GM19438 (cell line): ENCODE measurements around the gene GNGT2.

Source experiments
- ATAC-seq: cut with Tn5 transposase; IDR thresholded peaks from one replicate; pipeline ENCODE4 v1.9.1; 2021; ENCODE audit warnings: low read depth; ENCODE audit not compliant: unreplicated experiment

GNGT2 gene

DNA sequence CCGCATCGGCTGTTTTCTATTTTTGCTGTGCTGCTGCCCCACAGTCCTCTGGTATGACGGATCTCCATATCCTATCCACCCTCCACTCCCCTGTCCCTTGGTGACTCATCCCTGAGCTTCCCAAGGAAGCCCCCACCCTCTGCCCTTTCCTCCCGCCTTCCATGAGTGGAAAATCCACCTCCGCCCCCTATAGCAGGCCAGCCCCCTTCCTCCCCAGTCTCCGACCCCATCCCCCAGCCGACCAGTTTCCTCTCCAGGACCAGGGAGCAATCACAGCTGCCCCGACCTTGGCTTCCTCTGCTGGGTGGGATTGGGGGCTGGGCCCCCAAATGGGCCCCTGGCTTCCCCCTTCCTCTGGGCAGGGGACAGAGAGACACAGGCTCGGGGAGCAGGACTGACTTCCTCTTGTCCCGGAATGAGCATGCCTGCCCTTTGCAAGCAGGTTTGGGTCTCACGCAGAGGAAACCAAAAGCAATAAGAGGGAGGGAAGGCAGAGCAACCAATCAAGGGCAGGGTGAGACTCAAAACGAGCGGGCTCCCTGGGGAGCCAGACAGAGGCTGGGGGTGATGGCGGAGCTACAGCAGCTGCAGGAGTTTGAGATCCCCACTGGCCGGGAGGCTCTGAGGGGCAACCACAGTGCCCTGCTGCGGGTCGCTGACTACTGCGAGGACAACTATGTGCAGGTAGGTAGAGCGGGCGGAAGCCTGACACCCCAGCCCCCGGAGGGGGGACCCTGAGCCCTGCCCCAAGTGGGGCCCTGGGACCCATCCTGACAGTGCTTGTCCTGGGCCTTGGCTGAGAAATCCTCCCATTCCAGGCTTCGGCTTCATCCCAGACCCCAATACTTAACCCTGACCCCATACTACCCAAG lies at the start of gene GNGT2, which contains the start of gene ABI3:
TSS of gene GNGT2 (minus strand) at position 417 of the 872 bp plus-strand sequence. CDS start 3,152 bp downstream, outside the sequence.
TSS of gene ABI3 (plus strand) at position 550 of the 872 bp plus-strand sequence. CDS start at position 568, 18 bp downstream.
- peak; percentile 79 for ATAC-seq

DNA sequence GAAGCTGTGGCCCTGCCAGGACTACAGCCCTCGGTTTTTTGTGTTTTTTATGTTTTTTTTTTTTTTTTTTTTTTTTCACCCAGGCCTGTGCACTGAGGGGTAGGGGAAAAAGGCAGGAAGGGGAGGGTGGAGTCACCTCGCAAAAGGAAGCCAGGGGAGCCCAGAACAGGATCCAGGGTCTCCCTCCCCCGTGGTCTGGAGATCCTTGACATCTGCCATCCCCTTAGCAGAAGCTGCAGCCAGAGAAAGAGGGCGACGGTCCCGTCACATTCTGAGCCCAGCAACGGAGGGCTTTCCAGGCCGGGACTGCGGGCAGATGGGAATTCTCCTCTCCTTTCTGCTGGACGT lies 49.3 kb upstream of the GNGT2 start:
- no peak for ATAC-seq

- no peak for ATAC-seq
Measured at GRCh38 chr17:49258394-49258793, 48.0 kb upstream of the GNGT2 start.

- ATAC-seq: no peak
Measured at GRCh38 chr17:49255125-49255524, 44.8 kb upstream of the GNGT2 start.

- ATAC-seq: no peak
Measured at GRCh38 chr17:49254066-49254465, 43.7 kb upstream of the GNGT2 start.

GRCh38 chr17:49252148-49252695 lies 41.8 kb upstream of the GNGT2 start:
- ATAC-seq: no peak

DNA sequence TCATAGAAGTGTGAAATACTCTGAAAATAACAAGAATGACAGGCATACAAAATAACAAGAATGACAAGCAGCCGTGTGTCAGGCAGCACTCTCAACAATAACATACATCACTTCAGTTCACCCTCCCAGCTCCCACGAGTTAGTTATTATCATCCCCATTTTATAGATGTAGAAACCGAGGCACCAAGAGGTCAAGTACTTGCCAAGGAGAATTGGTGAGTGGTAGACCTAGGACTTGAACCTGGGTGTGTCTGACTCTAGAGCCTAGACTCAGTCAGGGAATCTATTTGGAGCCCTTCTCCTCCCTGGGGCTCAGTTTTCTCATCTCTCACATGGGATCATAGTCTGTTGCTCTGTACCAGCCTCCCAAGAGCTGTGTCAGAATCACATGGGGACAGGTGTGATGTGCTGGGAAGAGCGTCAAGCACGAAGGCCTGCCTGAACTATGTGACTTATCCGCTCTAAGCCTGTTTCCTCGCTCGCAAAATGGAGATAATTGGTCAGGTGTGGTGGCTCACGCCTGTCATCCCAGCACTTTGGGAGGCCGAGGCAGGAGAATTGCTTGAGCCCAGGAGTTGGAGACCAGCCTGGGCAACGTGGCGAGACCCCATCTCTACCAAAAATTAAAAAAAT lies 39.6 kb upstream of the GNGT2 start:
- no peak for ATAC-seq

GRCh38 chr17:49249292-49249794 lies 39.0 kb upstream of the GNGT2 start:
- no peak for ATAC-seq

GRCh38 chr17:49247944-49248343 lies 37.6 kb upstream of the GNGT2 start:
- no peak for ATAC-seq

DNA sequence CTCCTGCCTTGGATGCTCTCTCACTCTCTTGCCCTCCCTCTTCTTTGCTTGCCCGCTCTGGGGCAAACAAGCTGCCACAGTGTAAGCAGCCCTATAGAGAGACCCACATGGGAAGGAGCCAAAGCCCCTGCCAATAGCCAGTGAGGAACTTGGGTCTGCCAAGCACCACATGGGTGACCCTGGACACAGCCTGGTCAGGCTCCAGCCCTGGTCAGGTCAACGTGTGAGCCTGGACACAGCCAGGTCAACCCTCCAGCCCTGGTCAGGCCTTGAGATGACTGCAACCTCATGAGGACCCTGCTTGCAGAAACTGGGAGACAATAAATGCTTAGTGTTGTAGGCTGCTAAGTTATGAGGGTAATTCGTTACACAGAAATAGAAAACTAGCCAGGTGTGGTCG lies 34.5 kb upstream of the GNGT2 start:
- no peak for ATAC-seq

DNA sequence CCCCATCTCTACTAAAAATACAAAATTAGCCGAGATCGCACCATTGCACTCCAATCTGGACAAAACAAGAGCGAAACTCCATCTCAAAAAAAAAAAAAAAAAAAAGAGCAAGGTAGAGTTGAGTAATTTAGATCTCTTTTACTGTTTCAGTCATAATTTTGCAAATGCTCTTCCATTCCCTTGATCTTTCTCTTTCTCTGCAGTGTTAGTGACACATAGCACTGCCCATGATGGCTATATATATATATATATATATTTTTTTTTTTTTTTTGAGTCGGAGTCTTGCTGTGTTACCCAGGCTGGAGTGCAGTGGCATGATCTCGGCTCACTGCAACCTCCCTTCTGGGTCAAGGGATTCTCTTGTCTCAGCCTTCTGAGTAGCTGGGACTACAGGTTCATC lies 32.4 kb upstream of the GNGT2 start:
- no peak for ATAC-seq

GRCh38 chr17:49241692-49242397 lies 31.5 kb upstream of the GNGT2 start:
- no peak for ATAC-seq

GRCh38 chr17:49241040-49241439 lies 30.7 kb upstream of the GNGT2 start:
- no peak for ATAC-seq

GRCh38 chr17:49240619-49241018 lies 30.2 kb upstream of the GNGT2 start:
- no peak for ATAC-seq

DNA sequence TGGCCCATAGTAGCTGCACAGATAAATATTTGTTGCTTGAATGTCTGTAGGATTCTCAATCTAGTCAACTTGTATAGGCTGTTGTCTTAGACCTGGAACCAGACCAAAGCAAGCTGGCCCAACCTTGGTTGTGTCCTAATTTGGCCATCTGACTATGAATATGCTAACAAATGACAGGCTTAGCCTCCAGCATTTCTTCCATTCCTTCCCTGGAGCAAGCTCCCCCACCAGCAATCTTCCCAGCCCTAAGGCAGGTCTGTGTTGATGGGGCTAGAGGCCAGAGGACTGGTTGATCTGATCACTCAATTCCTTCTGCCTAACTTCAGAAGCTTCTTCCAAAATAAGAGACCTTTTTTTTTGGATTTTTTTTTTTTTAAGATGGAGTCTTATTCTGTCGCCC lies 29.6 kb upstream of the GNGT2 start:
- no peak for ATAC-seq

GRCh38 chr17:49235896-49236295 lies 25.5 kb upstream of the GNGT2 start:
- no peak for ATAC-seq

DNA sequence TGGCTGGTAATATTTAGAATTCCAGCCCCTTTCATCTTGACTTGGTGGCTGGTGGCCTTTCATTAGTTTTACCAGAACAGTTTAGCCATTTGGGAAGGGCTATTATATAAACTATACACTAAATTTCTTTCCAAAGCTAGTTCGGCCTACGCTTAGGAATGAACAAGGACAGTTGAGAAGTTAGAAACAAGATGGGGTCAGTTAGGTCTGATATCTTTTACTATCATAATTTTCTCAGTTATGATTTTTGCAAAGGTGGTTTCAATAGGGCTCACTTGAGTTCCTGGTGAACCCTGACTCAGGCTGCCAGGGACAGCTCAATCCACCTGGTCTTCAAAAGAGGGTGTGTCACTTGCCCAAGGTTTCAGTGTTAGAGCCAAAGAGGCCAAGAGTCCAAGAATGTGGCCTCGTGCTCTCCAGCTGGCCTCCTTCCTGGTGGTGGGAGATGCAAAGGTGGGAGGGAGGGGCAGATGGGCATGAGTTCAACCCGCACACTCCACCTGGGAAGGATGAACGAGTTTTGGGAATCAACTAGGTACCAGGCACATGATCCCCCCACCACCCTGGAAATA lies 24.2 kb upstream of the GNGT2 start:
- no peak for ATAC-seq

GRCh38 chr17:49231563-49231894 lies 21.2 kb upstream of the GNGT2 start:
- ATAC-seq: no peak

DNA sequence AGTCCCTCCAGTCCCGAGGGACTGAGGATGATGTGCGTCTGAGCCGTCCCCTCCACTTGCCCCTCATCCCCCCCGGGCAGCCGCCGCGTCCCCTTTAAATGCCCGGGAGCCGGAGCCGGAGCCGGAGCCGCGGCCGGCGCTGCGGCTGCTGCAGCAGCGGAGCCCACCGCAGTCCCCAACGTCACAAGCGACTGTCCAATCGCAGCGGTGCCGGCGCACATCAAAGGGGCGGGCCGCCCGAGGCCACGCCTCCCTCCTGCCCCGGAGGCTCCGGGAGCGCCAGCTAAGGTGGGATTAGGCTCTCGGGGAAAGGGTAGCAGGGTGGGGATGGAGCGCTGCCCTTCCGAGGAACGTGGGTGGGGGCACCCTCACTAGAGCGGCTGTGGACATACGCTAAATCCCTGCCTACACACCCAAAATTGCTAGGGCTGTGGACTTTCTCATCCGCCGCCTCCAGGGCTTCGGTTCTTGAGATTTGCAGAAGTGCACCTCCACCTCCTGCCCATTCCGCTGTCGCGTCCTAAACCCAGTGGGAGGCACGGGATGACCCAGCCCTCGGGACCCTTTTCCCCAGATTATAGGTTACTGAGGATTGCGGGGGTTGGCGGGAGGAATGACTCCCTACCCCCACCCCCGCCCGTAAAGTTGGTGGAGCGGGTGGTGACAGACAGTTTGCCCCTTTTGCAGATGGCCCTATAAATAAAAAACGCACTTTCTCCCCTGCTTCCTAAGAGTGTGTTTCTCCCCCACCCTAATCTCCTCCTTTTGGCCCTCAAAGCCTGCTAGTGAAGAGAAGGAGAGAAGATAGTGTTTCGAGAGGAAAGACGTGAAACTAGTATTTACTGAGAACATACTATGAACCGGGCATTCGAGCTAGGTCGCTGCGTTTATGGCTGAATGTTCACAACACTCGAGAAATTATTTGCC lies 20.5 kb upstream of the GNGT2 start, which contains the start of gene PHOSPHO1:
TSS of gene PHOSPHO1 (minus strand) at position 152 of the 927 bp plus-strand sequence. CDS start 4,096 bp downstream, outside the sequence.
- ATAC-seq: peak; percentile 87
